Measurements from ENCODE around the gene MYH11.
"Not testable (repeated sequence)": the region's sequence is repeated elsewhere in the genome, so short reads cannot be mapped to it uniquely, and the experiment has no call there.

The MYH11 gene

GRCh38 chr16:15807603-15808009 lies 49.2 kb downstream of the MYH11 start:
- no peak for DNase-seq

- DNase-seq: no peak
Measured at GRCh38 chr16:15803618-15804017, 53.2 kb downstream of the MYH11 start.

- no peak for DNase-seq
Measured at GRCh38 chr16:15799851-15800495, 56.9 kb downstream of the MYH11 start.

- no peak for DNase-seq
Measured at GRCh38 chr16:15798671-15799070, 58.2 kb downstream of the MYH11 start.

GRCh38 chr16:15796885-15797284 lies 59.9 kb downstream of the MYH11 start:
- DNase-seq: no peak

- no peak for DNase-seq
Measured at GRCh38 chr16:15795615-15796014, 61.2 kb downstream of the MYH11 start.

GRCh38 chr16:15792563-15792971 lies 64.3 kb downstream of the MYH11 start:
- DNase-seq: no peak

GRCh38 chr16:15790458-15790857 lies 66.4 kb downstream of the MYH11 start:
- DNase-seq: no peak

- not testable (repeated sequence) for DNase-seq
Measured at GRCh38 chr16:15789816-15790215, 67.0 kb downstream of the MYH11 start.

- DNase-seq: no peak
Measured at GRCh38 chr16:15788846-15789239, 68.0 kb downstream of the MYH11 start.

- DNase-seq: no peak
Measured at GRCh38 chr16:15786501-15786900, 70.3 kb downstream of the MYH11 start.

- DNase-seq: no peak
Measured at GRCh38 chr16:15785386-15786059, 71.3 kb downstream of the MYH11 start.

GRCh38 chr16:15783985-15784384 lies 72.8 kb downstream of the MYH11 start:
- no peak for DNase-seq

GRCh38 chr16:15782573-15783365 lies 74.1 kb downstream of the MYH11 start:
- DNase-seq: no peak

- DNase-seq: no peak
Measured at GRCh38 chr16:15781650-15782049, 75.2 kb downstream of the MYH11 start.

GRCh38 chr16:15780805-15781204 lies 76.0 kb downstream of the MYH11 start:
- no peak for DNase-seq

GRCh38 chr16:15779664-15780351 lies 77.0 kb downstream of the MYH11 start:
- no peak for DNase-seq

GRCh38 chr16:15778999-15779614 lies 77.7 kb downstream of the MYH11 start:
- DNase-seq: no peak

GRCh38 chr16:15778204-15778743 lies 78.6 kb downstream of the MYH11 start:
- DNase-seq: no peak

GRCh38 chr16:15777533-15778203 lies 79.2 kb downstream of the MYH11 start:
- no peak for DNase-seq

GRCh38 chr16:15776572-15776971 lies 80.3 kb downstream of the MYH11 start:
- no peak for DNase-seq

Data from amniotic stem cell (primary cell).